RWPE1 (cell line): ENCODE data around the gene CNKSR3.

Experiments used
- CTCF ChIA-PET: fragments of 350-600 bp; sonication (Branson Sonifier 250); formaldehyde crosslinking; extraction: SDS; loops from one replicate; lab custom pipeline; 2021; lab: Yijun Ruan, JAX
- POLR2A ChIA-PET: fragments of 400-600 bp; formaldehyde crosslinking; extraction: SDS; loops from one replicate; lab custom pipeline; 2020; ENCODE audit warnings: antibody characterized with exemption; ENCODE audit not compliant: low non-redundant PET; lab: Yijun Ruan, JAX
- DNase-seq: peaks from one replicate; pipeline ENCODE4 v3.0.0; 2012; ENCODE audit warnings: low spot score
- H3K27ac ChIP-seq: fragments of 450-650 bp; 2 replicates; pipeline ENCODE4 v1.5.1; 2017
- TF ChIP-seq, protein P1 (sequence below): fragments of 450-650 bp; conservative IDR thresholded peaks from 2 replicates; pipeline ENCODE4 v1.5.1; 2017; ENCODE audit warnings: low read depth, mild to moderate bottlenecking

Gene CNKSR3

GRCh38 chr6:154427446-154427845 is 83.0 kb downstream of the CNKSR3 start:
- ChIA-PET POLR2A (no interaction called here), CTCF (no interaction called here)
- TF ChIP-seq, protein P1, sequence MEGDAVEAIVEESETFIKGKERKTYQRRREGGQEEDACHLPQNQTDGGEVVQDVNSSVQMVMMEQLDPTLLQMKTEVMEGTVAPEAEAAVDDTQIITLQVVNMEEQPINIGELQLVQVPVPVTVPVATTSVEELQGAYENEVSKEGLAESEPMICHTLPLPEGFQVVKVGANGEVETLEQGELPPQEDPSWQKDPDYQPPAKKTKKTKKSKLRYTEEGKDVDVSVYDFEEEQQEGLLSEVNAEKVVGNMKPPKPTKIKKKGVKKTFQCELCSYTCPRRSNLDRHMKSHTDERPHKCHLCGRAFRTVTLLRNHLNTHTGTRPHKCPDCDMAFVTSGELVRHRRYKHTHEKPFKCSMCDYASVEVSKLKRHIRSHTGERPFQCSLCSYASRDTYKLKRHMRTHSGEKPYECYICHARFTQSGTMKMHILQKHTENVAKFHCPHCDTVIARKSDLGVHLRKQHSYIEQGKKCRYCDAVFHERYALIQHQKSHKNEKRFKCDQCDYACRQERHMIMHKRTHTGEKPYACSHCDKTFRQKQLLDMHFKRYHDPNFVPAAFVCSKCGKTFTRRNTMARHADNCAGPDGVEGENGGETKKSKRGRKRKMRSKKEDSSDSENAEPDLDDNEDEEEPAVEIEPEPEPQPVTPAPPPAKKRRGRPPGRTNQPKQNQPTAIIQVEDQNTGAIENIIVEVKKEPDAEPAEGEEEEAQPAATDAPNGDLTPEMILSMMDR = no peak
- H3K27ac ChIP-seq = no peak overlapping the region
- DNase-seq = no peak

- DNase-seq = no peak
- TF ChIP-seq, protein P1 = no peak
- ChIA-PET CTCF (no interaction called here), POLR2A (no interaction called here)
- H3K27ac ChIP-seq = no peak overlapping the region
Measured at GRCh38 chr6:154426997-154427396, 83.5 kb downstream of the CNKSR3 start.

DNA sequence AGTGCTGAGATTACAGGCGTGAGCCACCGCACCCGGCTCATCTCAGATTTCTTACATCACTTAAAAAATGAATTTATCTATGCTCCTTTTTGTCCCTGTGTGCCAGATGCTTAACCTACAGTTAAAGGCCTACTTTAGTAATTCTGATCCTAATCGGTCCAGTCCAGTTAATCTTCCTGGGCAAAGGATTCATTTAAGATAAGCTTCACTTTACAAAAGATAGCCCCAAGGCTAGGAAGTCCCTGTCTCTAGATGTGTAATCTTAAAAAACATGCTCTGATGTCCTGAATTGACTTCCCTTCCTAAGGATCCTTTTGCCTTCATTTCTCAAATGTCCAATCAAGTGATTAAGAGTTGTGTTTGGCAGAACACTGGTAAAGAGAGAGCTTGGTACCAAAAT is 85.5 kb downstream of the CNKSR3 start:
- CTCF ChIA-PET = no interaction called here
- TF ChIP-seq, protein P1 = no peak
- POLR2A ChIA-PET = no interaction called here
- DNase-seq = no peak
- no peak overlapping the region for H3K27ac ChIP-seq

DNA sequence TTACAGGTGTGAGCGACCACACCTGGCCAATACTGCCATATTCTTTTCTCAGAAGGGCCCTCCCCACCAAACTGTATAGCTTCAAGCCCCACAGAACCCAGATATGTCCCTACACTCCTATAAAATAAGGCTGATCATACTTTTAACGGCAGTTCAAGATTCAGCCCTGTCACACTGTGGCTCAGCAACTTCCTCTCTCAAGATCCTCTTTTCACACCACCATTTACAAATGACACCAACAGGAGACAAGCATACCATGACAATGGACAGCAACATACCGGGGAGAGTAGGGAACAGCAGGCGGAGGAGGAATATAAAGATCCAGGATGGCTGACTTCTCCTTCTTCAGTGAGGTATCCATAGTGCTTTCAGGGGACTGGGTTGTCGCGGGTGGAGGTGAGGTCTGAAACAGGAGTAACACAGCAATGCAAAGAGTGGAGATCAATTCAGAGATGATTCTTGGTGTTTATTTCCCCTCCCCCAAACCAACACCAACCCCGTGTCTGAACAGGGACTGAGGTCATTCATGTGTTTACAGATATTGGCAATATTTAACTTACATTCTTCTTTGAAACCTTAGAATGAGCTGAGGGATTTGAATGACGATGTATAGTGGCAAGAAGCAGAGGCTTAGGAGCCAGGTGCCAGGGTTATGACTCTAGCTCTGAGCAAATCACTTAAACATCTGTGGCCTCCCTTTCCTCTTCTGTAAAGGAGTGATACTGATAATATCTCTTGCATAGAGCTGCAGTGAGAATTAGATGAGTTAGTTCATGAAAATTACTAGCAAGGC is 96.3 kb downstream of the CNKSR3 start:
- TF ChIP-seq, protein P1 = no peak
- H3K27ac ChIP-seq = no peak overlapping the region
- ChIA-PET POLR2A (no interaction called here), CTCF (no interaction called here)
- DNase-seq = no peak

DNA sequence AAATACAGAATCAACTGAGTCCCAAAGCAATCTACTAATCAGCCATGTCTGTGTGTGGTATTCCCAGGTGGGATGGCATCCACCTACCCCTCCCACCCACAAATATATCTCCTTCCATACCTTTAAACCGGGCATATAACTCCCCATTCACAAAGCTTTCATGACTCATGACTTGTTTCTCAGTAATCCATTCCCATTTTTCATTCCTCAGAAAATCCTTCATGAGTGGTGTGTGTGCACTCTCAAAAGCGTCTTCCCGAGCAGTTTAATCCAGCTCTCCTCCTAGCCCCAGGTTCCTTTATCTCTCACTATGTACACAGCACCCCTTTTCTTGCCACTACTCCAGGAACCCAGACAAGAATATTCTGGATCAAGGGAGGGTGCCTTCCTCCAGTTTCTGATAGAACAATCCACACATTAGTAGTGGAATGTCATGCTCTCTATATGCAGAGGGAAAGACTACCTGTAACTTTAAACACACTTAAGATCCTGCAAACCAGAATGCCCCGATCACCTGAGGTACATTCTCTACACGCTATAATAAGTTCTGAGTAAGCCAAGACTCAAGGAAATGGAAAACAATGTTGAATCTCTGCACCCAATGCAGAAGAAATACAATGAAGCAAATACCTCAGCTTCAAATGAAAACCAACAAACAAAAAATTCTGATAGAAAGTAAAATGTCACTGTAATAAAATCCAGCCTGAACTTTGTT is 98.2 kb downstream of the CNKSR3 start:
- H3K27ac ChIP-seq = no peak overlapping the region
- DNase-seq = no peak
- CTCF ChIA-PET = no interaction called here
- TF ChIP-seq, protein P1 = no peak
- POLR2A ChIA-PET = no interaction called here

- peak overlapping the region; percentile 40; the same call in 1 of the 2 replicates for H3K27ac ChIP-seq
- ChIA-PET CTCF (no interaction called here), POLR2A (no interaction called here)
- DNase-seq = no peak
- TF ChIP-seq, protein P1 = no peak
Measured at GRCh38 chr6:154411076-154411475, 99.4 kb downstream of the CNKSR3 start.
